ENCODE data around the gene BMERB1.
"Not testable (repeated sequence)": the region's sequence is repeated elsewhere in the genome, so short reads cannot be mapped to it uniquely, and the experiment has no call there.

DNA sequence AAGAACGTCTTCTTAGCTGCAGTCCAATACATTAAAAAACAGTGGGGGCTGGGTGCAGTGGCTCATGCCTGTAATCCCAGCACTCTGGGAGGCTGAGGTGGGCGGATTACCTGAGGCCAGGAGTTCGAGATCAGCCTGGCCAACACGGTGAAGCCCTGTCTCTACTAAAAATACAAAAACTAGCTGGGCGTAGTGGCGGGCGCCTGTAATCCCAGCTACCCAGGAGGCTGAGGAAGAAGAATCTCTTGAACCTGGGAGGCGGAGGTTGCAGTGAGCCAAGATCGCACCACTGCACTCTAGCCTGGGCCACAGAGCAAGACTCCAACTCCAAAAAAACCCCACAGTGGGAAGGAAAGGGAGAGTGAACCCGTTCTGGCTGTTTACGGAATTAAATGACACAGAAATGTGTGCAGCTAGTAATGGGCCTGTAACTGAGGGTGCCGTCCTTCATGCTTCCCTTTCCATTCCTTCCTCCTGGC is 172.9 kb downstream of the BMERB1 start:
- TF ChIP-seq, protein P1, sequence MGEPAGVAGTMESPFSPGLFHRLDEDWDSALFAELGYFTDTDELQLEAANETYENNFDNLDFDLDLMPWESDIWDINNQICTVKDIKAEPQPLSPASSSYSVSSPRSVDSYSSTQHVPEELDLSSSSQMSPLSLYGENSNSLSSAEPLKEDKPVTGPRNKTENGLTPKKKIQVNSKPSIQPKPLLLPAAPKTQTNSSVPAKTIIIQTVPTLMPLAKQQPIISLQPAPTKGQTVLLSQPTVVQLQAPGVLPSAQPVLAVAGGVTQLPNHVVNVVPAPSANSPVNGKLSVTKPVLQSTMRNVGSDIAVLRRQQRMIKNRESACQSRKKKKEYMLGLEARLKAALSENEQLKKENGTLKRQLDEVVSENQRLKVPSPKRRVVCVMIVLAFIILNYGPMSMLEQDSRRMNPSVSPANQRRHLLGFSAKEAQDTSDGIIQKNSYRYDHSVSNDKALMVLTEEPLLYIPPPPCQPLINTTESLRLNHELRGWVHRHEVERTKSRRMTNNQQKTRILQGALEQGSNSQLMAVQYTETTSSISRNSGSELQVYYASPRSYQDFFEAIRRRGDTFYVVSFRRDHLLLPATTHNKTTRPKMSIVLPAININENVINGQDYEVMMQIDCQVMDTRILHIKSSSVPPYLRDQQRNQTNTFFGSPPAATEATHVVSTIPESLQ (CRISPR knock-in tag; IDR thresholded peaks at IDR 0.05): not testable (repeated sequence)
- TF ChIP-seq, protein P2, sequence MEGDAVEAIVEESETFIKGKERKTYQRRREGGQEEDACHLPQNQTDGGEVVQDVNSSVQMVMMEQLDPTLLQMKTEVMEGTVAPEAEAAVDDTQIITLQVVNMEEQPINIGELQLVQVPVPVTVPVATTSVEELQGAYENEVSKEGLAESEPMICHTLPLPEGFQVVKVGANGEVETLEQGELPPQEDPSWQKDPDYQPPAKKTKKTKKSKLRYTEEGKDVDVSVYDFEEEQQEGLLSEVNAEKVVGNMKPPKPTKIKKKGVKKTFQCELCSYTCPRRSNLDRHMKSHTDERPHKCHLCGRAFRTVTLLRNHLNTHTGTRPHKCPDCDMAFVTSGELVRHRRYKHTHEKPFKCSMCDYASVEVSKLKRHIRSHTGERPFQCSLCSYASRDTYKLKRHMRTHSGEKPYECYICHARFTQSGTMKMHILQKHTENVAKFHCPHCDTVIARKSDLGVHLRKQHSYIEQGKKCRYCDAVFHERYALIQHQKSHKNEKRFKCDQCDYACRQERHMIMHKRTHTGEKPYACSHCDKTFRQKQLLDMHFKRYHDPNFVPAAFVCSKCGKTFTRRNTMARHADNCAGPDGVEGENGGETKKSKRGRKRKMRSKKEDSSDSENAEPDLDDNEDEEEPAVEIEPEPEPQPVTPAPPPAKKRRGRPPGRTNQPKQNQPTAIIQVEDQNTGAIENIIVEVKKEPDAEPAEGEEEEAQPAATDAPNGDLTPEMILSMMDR (IDR thresholded peaks at IDR 0.05): not testable (repeated sequence)
- TF ChIP-seq ATF1, CREB1 (CRISPR knock-in tag; IDR thresholded peaks at IDR 0.05): not testable (repeated sequence)
- TF ChIP-seq, protein P3, sequence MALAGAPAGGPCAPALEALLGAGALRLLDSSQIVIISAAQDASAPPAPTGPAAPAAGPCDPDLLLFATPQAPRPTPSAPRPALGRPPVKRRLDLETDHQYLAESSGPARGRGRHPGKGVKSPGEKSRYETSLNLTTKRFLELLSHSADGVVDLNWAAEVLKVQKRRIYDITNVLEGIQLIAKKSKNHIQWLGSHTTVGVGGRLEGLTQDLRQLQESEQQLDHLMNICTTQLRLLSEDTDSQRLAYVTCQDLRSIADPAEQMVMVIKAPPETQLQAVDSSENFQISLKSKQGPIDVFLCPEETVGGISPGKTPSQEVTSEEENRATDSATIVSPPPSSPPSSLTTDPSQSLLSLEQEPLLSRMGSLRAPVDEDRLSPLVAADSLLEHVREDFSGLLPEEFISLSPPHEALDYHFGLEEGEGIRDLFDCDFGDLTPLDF (CRISPR knock-in tag; IDR thresholded peaks at IDR 0.05): not testable (repeated sequence)
- TF ChIP-seq, protein P4, sequence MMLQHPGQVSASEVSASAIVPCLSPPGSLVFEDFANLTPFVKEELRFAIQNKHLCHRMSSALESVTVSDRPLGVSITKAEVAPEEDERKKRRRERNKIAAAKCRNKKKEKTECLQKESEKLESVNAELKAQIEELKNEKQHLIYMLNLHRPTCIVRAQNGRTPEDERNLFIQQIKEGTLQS (CRISPR knock-in tag; conservative IDR thresholded peaks at IDR 0.05): not testable (repeated sequence)
- TF ChIP-seq, protein P5, sequence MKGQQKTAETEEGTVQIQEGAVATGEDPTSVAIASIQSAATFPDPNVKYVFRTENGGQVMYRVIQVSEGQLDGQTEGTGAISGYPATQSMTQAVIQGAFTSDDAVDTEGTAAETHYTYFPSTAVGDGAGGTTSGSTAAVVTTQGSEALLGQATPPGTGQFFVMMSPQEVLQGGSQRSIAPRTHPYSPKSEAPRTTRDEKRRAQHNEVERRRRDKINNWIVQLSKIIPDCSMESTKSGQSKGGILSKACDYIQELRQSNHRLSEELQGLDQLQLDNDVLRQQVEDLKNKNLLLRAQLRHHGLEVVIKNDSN (CRISPR knock-in tag; IDR thresholded peaks at IDR 0.05): not testable (repeated sequence)
